Esophagus squamous epithelium (tissue), 5 donors: ENCODE results near the gene CMPK1. TPM values are rescaled to one million over a fixed set of nuclear protein-coding genes. Genes with fewer than 3 reads are reported as not detected.

ENCODE experiments used
- DNase-seq: peaks from one replicate; lab custom pipeline; 2025; lab: John Stamatoyannopoulos, UW
- H3K27ac ChIP-seq, 4 donors: fragments of 200-600 bp; sonication (generic); one replicate each; pipeline ENCODE4 v1.5.1; 2016 to 2019; ENCODE audit warnings: mild to moderate bottlenecking in 1 of 4
- H3K27me3 ChIP-seq, 4 donors: fragments of 200-600 bp; sonication (generic); 1 replicate in 3 of 4; 2 replicates in 1 of 4; pipeline versions ENCODE4 v1.5.1 to v1.6.0; 2017 to 2021; ENCODE audit warnings: antibody characterized with exemption in 1 of 4
- H3K36me3 ChIP-seq, 3 donors: fragments of 200-600 bp; sonication (generic); one replicate each; pipeline ENCODE4 v1.5.1; 2016 to 2019
- H3K4me1 ChIP-seq, 3 donors: fragments of 200-600 bp; sonication (generic); one replicate each; pipeline ENCODE4 v1.5.1; 2017 to 2019
- H3K4me3 ChIP-seq, 4 donors: fragments of 200-600 bp; sonication (generic); 1 replicate in 3 of 4; 2 replicates in 1 of 4; pipeline ENCODE4 v1.5.1; 2016 to 2019; ENCODE audit warnings: mild to moderate bottlenecking in 2 of 4, moderate library complexity in 1 of 4
- H3K9me3 ChIP-seq, 3 donors: fragments of 200-600 bp; sonication (generic); one replicate each; pipeline ENCODE4 v1.5.1; 2016 to 2019
- POLR2A ChIP-seq, 4 donors: fragments of 450-650 bp; IDR thresholded peaks; one replicate each; pipeline ENCODE4 v1.6.1; 2017; ENCODE audit warnings: antibody characterized with exemption in 4 of 4, mild to moderate bottlenecking in 4 of 4, moderate library complexity in 3 of 4
- WGBS, 2 donors: methylation state at CpG; one replicate each; pipeline ENCODE4 v1.1.5; 2018; 5-methylcytosine and 5-hydroxymethylcytosine counted together
- intact Hi-C: fragments of 100-400 bp; cut with DNase I; formaldehyde crosslinking; loops from one replicate; pipeline ENCODE4 v1.15.0; 2022
- total RNA-seq, 4 donors: library from RNA; depleted of rRNA; stranded (reverse); fragments of >200 nt; gene quantifications; one replicate each; pipeline ENCODE4 v1.1.0, GENCODE V29; 2016
- TF ChIP-seq, protein P1 (sequence below), 6 experiments: fragments of 450-650 bp in 4 of 6; fragments of 200-600 bp in 2 of 6; sonication (generic) in 2 of 6; IDR thresholded peaks; one replicate each; pipeline ENCODE4 v1.5.1; 2016 to 2019; ENCODE audit warnings: antibody characterized with exemption in 6 of 6, mild to moderate bottlenecking in 4 of 6, moderate library complexity in 4 of 6
- donor health status: DM: yes; HTN: yes; CAD: no.

The CMPK1 gene
- total RNA-seq, 4 donors from 2014 or later, result 124 to 177 (median 133) TPM

- 30 to 38% methylated on average over 1 to 2 of the region's 2 CpGs for WGBS, 2 donors
- H3K27me3 ChIP-seq, result peaks cover 0 to 28% (median 0%) of the 10 kb centered on the region in 4 donors
- intact Hi-C loops, result no loop called here
- no peak overlapping the region for H3K27ac ChIP-seq
- H3K36me3 ChIP-seq, result no peaks in the 10 kb centered on the region
- peaks cover 0 to 21% (median 0%) of the 10 kb centered on the region in 3 donors for H3K4me1 ChIP-seq
- H3K4me3 ChIP-seq, result no peak overlapping the region
- no peaks in the 10 kb centered on the region for H3K9me3 ChIP-seq
- no peak for TF ChIP-seq POLR2A (IDR thresholded peaks at IDR 0.05)
- TF ChIP-seq, protein P1, sequence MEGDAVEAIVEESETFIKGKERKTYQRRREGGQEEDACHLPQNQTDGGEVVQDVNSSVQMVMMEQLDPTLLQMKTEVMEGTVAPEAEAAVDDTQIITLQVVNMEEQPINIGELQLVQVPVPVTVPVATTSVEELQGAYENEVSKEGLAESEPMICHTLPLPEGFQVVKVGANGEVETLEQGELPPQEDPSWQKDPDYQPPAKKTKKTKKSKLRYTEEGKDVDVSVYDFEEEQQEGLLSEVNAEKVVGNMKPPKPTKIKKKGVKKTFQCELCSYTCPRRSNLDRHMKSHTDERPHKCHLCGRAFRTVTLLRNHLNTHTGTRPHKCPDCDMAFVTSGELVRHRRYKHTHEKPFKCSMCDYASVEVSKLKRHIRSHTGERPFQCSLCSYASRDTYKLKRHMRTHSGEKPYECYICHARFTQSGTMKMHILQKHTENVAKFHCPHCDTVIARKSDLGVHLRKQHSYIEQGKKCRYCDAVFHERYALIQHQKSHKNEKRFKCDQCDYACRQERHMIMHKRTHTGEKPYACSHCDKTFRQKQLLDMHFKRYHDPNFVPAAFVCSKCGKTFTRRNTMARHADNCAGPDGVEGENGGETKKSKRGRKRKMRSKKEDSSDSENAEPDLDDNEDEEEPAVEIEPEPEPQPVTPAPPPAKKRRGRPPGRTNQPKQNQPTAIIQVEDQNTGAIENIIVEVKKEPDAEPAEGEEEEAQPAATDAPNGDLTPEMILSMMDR (IDR thresholded peaks at IDR 0.05), result no peak
- DNase-seq, result no peak
Observed at GRCh38 chr1:47389731-47390130, 56.1 kb downstream of the CMPK1 start.

DNA sequence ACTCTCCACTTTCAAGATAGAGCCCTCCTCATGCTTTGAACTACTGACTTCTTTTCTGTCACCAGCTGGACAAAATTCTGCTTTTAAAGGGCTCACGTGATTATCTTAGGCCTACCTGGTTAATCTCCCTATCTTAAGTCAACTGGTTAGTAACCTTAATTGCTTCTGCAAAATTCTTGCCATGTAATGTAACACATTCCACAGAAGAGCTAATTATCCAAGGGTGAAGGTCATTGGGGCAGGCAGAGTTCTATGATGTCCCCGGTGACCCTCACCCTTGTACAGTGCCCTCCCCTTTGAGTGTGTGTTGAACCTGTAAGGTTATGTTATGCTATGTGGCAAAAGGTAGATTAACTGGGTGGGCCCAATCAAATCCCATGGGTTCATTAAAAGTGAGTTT, 57.3 kb downstream of the CMPK1 start:
- intact Hi-C loops, result no loop called here
- Histone ChIP-seq H3K9me3 (no peaks in the 10 kb centered on the region), H3K36me3 (no peaks in the 10 kb centered on the region), H3K27ac (no peak overlapping the region), H3K4me3 (no peak overlapping the region), H3K27me3 (peaks cover 0 to 33% (median 0%) of the 10 kb centered on the region in 4 donors), H3K4me1 (peaks cover 0 to 21% (median 0%) of the 10 kb centered on the region in 3 donors)
- 42 to 75% methylated on average over 2 of the region's 2 CpGs for WGBS, 2 donors
- TF ChIP-seq POLR2A (IDR thresholded peaks at IDR 0.05), result no peak
- TF ChIP-seq, protein P1 (IDR thresholded peaks at IDR 0.05), result no peak
- DNase-seq, result no peak

DNA sequence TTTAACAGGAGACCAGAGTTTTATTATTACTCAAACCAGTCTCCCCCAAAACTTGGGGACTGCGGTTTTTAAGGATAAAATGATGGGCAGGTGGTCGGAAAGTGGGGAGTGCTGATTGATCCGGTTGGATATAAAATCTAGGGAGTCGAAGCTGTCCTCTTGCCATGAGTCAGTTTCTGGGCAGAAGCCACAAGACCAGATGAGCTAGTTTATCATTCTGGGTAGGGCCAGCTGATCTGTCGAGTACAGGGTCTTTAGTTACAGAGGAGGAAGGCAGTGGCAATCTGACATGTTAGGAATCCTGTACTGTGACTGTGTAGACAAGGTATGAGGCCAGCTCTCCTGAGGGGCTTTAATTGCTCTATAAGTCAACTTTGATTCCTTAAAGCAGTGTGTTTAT, 59.6 kb downstream of the CMPK1 start:
- Histone ChIP-seq H3K4me3 (no peak overlapping the region), H3K4me1 (peaks cover 0 to 16% (median 0%) of the 10 kb centered on the region in 3 donors), H3K36me3 (no peaks in the 10 kb centered on the region), H3K27ac (no peak overlapping the region), H3K9me3 (no peaks in the 10 kb centered on the region), H3K27me3 (peaks cover 0 to 54% (median 0%) of the 10 kb centered on the region in 4 donors)
- intact Hi-C loops, result no loop called here
- DNase-seq, result no peak
- WGBS, 2 donors, result 49 to 63% methylated on average over 5 of the region's 5 CpGs
- TF ChIP-seq, protein P1 (IDR thresholded peaks at IDR 0.05), result no peak
- TF ChIP-seq POLR2A (IDR thresholded peaks at IDR 0.05), result no peak

GRCh38 chr1:47395433-47395832, 61.8 kb downstream of the CMPK1 start:
- intact Hi-C loops, result no loop called here
- WGBS, 2 donors, result 64 to 75% methylated on average over 3 of the region's 3 CpGs
- H3K27me3 ChIP-seq, result peaks cover 0 to 72% (median 0%) of the 10 kb centered on the region in 4 donors

DNA sequence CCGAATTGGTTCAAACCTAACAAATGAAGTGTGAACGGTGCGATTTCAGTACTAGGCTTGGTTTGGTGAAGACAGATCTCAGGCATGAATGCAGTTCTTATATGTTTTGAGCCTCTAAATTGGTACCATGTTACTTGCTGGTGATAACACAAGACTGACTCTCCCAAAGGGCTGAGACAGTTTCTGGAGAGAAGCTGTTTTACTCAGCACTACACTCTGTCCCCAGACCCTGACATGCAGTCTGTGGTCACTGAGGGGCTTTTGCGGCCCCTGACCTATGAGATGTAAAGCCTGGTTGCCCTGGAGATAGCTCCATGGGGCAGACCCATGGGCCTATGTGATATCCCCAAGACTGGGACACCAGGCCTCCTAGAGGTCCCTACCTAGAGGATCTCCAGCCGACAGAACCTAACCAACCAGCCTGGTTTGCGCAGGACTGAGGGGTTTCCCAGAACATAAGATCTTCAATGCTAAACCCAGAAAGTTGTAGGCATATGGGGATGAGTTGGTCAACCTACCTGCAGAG, 63.1 kb downstream of the CMPK1 start:
- Histone ChIP-seq H3K9me3 (no peaks in the 10 kb centered on the region), H3K4me3 (no peak overlapping the region), H3K4me1 (peaks cover 0 to 7% (median 0%) of the 10 kb centered on the region in 3 donors), H3K27ac (no peak overlapping the region), H3K27me3 (peaks cover 0 to 79% (median 0%) of the 10 kb centered on the region in 4 donors), H3K36me3 (no peaks in the 10 kb centered on the region)
- WGBS, 2 donors, result 66 to 92% methylated on average over 5 to 6 of the region's 6 CpGs
- TF ChIP-seq, protein P1 (IDR thresholded peaks at IDR 0.05), result no peak
- no peak for TF ChIP-seq POLR2A (IDR thresholded peaks at IDR 0.05)
- DNase-seq, result no peak
- intact Hi-C loops, result no loop called here

More at GRCh38 chr1:47395433-47395832, 61.8 kb downstream of the CMPK1 start:
- H3K4me3 ChIP-seq, result no peak overlapping the region
- DNase-seq, result no peak
- H3K4me1 ChIP-seq, result peaks cover 0 to 7% (median 0%) of the 10 kb centered on the region in 3 donors
- TF ChIP-seq, protein P1 (IDR thresholded peaks at IDR 0.05), result no peak
- TF ChIP-seq POLR2A (IDR thresholded peaks at IDR 0.05), result no peak
- H3K9me3 ChIP-seq, result no peaks in the 10 kb centered on the region
- H3K27ac ChIP-seq, result no peak overlapping the region
- H3K36me3 ChIP-seq, result no peaks in the 10 kb centered on the region
